H54 (cell line): Measurements from ENCODE around the gene PLA2G2C.

ENCODE experiments used
- DNase-seq: peaks from one replicate; pipeline ENCODE4 v3.0.0; 2011; ENCODE audit warnings: low spot score, mixed read lengths; ENCODE audit not compliant: insufficient read length
- FAIRE-seq: peaks from 3 replicates; lab custom pipeline; 2011; peaks lifted over from hg19 to GRCh38; lab: Jason Lieb, UNC
- POLR2A ChIP-seq: IDR thresholded peaks from 2 replicates; pipeline ENCODE4 v1.6.1; 2011; ENCODE audit warnings: low read depth, mild to moderate bottlenecking, low read length

The PLA2G2C gene

GRCh38 chr1:20168564-20169491 is 17.5 kb downstream of the PLA2G2C start:
- FAIRE-seq (no peak), DNase-seq (no peak)
- no peak for TF ChIP-seq POLR2A

- no peak for TF ChIP-seq POLR2A
- FAIRE-seq (no peak), DNase-seq (no peak)
Observed at GRCh38 chr1:20167126-20167525, 19.2 kb downstream of the PLA2G2C start.

GRCh38 chr1:20166051-20166450 is 20.3 kb downstream of the PLA2G2C start:
- FAIRE-seq, result no peak
- DNase-seq, result no peak
- no peak for TF ChIP-seq POLR2A

GRCh38 chr1:20165522-20165951 is 20.8 kb downstream of the PLA2G2C start:
- no peak for TF ChIP-seq POLR2A
- FAIRE-seq, result no peak
- no peak for DNase-seq

GRCh38 chr1:20164694-20165202 is 21.6 kb downstream of the PLA2G2C start:
- FAIRE-seq (no peak), DNase-seq (no peak)
- TF ChIP-seq POLR2A, result no peak

- no peak for FAIRE-seq
- TF ChIP-seq POLR2A, result no peak
- DNase-seq, result no peak
Observed at GRCh38 chr1:20160034-20160433, 26.3 kb downstream of the PLA2G2C start.

GRCh38 chr1:20158358-20159070 is 27.8 kb downstream of the PLA2G2C start:
- no peak for DNase-seq
- no peak for FAIRE-seq
- TF ChIP-seq POLR2A, result no peak

- no peak for DNase-seq
- TF ChIP-seq POLR2A, result no peak
- FAIRE-seq, result no peak
Observed at GRCh38 chr1:20154301-20154831, 32.0 kb downstream of the PLA2G2C start.

- DNase-seq (no peak), FAIRE-seq (no peak)
- TF ChIP-seq POLR2A, result no peak
Observed at GRCh38 chr1:20153000-20153418, 33.3 kb downstream of the PLA2G2C start.

- no peak for TF ChIP-seq POLR2A
- DNase-seq, result no peak
- FAIRE-seq, result no peak
Observed at GRCh38 chr1:20152599-20152930, 33.8 kb downstream of the PLA2G2C start.

GRCh38 chr1:20151906-20152598 is 34.3 kb downstream of the PLA2G2C start:
- peak; percentile 15 for FAIRE-seq
- DNase-seq, result peak; percentile 83
- no peak for TF ChIP-seq POLR2A

GRCh38 chr1:20150969-20151368 is 35.3 kb downstream of the PLA2G2C start:
- DNase-seq (no peak), FAIRE-seq (no peak)
- no peak for TF ChIP-seq POLR2A

- no peak for DNase-seq
- no peak for FAIRE-seq
Observed at GRCh38 chr1:20150326-20150705, 36.0 kb downstream of the PLA2G2C start.

More at GRCh38 chr1:20150326-20150705, 36.0 kb downstream of the PLA2G2C start:
- no peak for TF ChIP-seq POLR2A
